K562 (cell line): ENCODE results near the gene AGRN. TPM values are rescaled to one million over a fixed set of nuclear protein-coding genes. Genes with fewer than 3 reads are reported as not detected.

ENCODE experiments used
- ARID2 ChIP-seq: fragments of 450-650 bp; IDR thresholded peaks from 2 replicates; pipeline ENCODE4 v1.6.1; 2017; ENCODE audit warnings: antibody characterized with exemption, mild to moderate bottlenecking
- ATF1 ChIP-seq, 2 experiments: fragments of 450-650 bp in 1 of 2; IDR thresholded peaks; 2 replicates each; pipeline ENCODE4 v1.6.1; 2016; ENCODE audit warnings: missing compliant biosample characterization in 1 of 2, missing genetic modification characterization in 1 of 2
- CTBP1 ChIP-seq: fragments of 450-650 bp; IDR thresholded peaks from 2 replicates; pipeline ENCODE4 v1.6.1; 2016; ENCODE audit warnings: borderline replicate concordance
- ETV1 ChIP-seq: fragments of 450-650 bp; conservative IDR thresholded peaks from 2 replicates; pipeline ENCODE4 v1.6.1; 2016; ENCODE audit warnings: missing genetic modification characterization, control low read depth, low read depth, missing compliant biosample characterization
- FOXJ3 ChIP-seq: sonication (generic); formaldehyde crosslinking; IDR thresholded peaks from 2 replicates; pipeline ENCODE4 v1.4.0; 2020; ENCODE audit warnings: mild to moderate bottlenecking, missing genetic modification reagents
- KAT7 ChIP-seq: sonication (generic); formaldehyde crosslinking; IDR thresholded peaks from 2 replicates; pipeline ENCODE4 v1.8.0; 2022; ENCODE audit warnings: missing genetic modification reagents, mild to moderate bottlenecking, borderline replicate concordance
- MEF2A ChIP-seq: IDR thresholded peaks from 2 replicates; pipeline ENCODE4 v1.6.1; 2011; ENCODE audit warnings: low read depth, mild to moderate bottlenecking, low read length, moderate library complexity; ENCODE audit not compliant: control insufficient read depth
- PHTF2 ChIP-seq: fragments of 250-450 bp; sonication (Bioruptor Pico); IDR thresholded peaks from 2 replicates; pipeline ENCODE4 v1.5.0; 2021; ENCODE audit warnings: mild to moderate bottlenecking
- POLR2H ChIP-seq: IDR thresholded peaks from 2 replicates; pipeline ENCODE4 v1.6.1; 2016; ENCODE audit warnings: missing genetic modification characterization, low read depth, mild to moderate bottlenecking, control low read depth, missing compliant biosample characterization, moderate library complexity
- SAFB ChIP-seq: fragments of 200-400 bp; formaldehyde crosslinking; IDR thresholded peaks from 2 replicates; pipeline ENCODE4 v1.6.1; 2017; ENCODE audit warnings: low read depth, low read length, borderline replicate concordance
- polyA plus RNA-seq, 8 experiments: library from polyadenylated mRNA; depleted of rRNA in 4 of 8; stranded (reverse) in 5 of 8; unstranded in 3 of 8; fragments of >200 nt; fragmentation: Nextera tagmentation in 2 of 8; fragmentation: Illumina TruSeq in 1 of 8; extraction: Ambion mirVana in 2 of 8; extraction: Trizol in 1 of 8; gene quantifications; 2 replicates each; pipeline versions ENCODE4 v1.2.1 to v1.2.3, GENCODE V29; 2011 to 2014; ENCODE audit warnings: inconsistent platforms in 1 of 8, missing spikeins in 1 of 8
- total RNA-seq, 7 experiments: library from RNA; depleted of rRNA in 6 of 7; stranded (reverse); fragments of >200 nt in 6 of 7; fragmentation: Illumina TruSeq in 2 of 7; extraction: Trizol in 2 of 7; gene quantifications; 2 replicates each; pipeline versions ENCODE4 v1.2.1 to v1.2.3, GENCODE V29; 2011 to 2021; ENCODE audit warnings: low replicate concordance in 1 of 7
- TF ChIP-seq, protein P1 (sequence below): fragments of 250-450 bp; sonication (Bioruptor Pico); IDR thresholded peaks from 2 replicates; pipeline ENCODE4 v1.4.0; 2020
- TF ChIP-seq, protein P2 (sequence below): sonication (generic); formaldehyde crosslinking; IDR thresholded peaks from 2 replicates; pipeline ENCODE4 v1.8.0; 2022; ENCODE audit warnings: mild to moderate bottlenecking, missing genetic modification reagents

AGRN gene
- total and polyA plus RNA-seq, 9 of the 15 experiments (the other 6 are each of a cell fraction or from before 2014, with no cell fraction given) = 0.04 to 111 (median 18.1) TPM

DNA sequence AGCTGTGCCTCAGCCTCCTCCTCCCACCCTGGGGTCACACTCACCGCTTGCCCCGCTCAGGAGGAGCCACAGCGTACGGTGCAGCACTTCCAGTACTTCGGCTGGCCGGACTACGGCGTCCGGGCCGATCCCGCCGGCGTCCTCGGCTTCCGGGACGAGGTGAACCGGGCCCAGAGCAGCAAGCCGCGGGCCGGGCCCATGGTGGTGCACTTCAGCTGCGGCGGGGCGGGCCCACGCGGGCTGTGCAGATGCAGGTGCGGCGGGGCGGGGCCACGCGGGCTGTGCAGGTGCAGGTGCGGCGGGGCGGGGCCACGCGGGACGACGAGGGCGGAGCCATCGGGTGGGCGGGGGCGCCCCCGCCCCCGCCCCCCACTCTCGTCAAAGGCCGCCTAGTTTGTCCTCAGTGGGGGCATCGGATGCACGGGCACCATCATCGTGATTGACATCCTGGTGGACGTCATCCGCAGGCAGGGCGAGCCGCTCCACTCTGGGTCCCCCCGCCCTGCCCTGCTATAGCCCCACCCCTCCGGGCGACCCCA, 48.7 kb downstream of the AGRN start (continued):
- TF ChIP-seq FOXJ3 (CRISPR knock-in tag) = no peak
- TF ChIP-seq CTBP1 = no peak; the same call in 1 of the 2 replicates
- no peak for TF ChIP-seq ATF1 (CRISPR knock-in tag; IDR thresholded peaks at IDR 0.05)
- no peak for TF ChIP-seq ATF1 (tag; IDR thresholded peaks at IDR 0.05)
- no peak for TF ChIP-seq MEF2A
- TF ChIP-seq POLR2H = no peak
- TF ChIP-seq PHTF2 (CRISPR knock-in tag) = no peak
- 0 out of 2 replicates have a peak, but pooled peaks have one; percentile 17 for TF ChIP-seq KAT7
- no peak for TF ChIP-seq ARID2
- TF ChIP-seq, protein P1, sequence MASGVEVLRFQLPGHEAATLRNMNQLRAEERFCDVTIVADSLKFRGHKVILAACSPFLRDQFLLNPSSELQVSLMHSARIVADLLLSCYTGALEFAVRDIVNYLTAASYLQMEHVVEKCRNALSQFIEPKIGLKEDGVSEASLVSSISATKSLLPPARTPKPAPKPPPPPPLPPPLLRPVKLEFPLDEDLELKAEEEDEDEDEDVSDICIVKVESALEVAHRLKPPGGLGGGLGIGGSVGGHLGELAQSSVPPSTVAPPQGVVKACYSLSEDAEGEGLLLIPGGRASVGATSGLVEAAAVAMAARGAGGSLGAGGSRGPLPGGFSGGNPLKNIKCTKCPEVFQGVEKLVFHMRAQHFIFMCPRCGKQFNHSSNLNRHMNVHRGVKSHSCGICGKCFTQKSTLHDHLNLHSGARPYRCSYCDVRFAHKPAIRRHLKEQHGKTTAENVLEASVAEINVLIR (CRISPR knock-in tag) = no peak
- TF ChIP-seq, protein P2, sequence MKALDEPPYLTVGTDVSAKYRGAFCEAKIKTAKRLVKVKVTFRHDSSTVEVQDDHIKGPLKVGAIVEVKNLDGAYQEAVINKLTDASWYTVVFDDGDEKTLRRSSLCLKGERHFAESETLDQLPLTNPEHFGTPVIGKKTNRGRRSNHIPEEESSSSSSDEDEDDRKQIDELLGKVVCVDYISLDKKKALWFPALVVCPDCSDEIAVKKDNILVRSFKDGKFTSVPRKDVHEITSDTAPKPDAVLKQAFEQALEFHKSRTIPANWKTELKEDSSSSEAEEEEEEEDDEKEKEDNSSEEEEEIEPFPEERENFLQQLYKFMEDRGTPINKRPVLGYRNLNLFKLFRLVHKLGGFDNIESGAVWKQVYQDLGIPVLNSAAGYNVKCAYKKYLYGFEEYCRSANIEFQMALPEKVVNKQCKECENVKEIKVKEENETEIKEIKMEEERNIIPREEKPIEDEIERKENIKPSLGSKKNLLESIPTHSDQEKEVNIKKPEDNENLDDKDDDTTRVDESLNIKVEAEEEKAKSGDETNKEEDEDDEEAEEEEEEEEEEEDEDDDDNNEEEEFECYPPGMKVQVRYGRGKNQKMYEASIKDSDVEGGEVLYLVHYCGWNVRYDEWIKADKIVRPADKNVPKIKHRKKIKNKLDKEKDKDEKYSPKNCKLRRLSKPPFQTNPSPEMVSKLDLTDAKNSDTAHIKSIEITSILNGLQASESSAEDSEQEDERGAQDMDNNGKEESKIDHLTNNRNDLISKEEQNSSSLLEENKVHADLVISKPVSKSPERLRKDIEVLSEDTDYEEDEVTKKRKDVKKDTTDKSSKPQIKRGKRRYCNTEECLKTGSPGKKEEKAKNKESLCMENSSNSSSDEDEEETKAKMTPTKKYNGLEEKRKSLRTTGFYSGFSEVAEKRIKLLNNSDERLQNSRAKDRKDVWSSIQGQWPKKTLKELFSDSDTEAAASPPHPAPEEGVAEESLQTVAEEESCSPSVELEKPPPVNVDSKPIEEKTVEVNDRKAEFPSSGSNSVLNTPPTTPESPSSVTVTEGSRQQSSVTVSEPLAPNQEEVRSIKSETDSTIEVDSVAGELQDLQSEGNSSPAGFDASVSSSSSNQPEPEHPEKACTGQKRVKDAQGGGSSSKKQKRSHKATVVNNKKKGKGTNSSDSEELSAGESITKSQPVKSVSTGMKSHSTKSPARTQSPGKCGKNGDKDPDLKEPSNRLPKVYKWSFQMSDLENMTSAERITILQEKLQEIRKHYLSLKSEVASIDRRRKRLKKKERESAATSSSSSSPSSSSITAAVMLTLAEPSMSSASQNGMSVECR (CRISPR knock-in tag) = peak; percentile 59
- TF ChIP-seq ETV1 (tag) = no peak
- TF ChIP-seq SAFB = peak; percentile 13; the same call in 1 of the 2 replicates
